WTC11 (cell line): ENCODE results near the gene EXOSC2. TPM values are rescaled to one million over a fixed set of nuclear protein-coding genes. Genes with fewer than 3 reads are reported as not detected.

Experiments used
- ATAC-seq: fragments of 200-7000 bp; cut with Tn5 transposase; 2 replicates; pipeline ENCODE4 v1.10.0; 2021; ENCODE audit warnings: mild to moderate bottlenecking, moderate library complexity
- CTCF ChIA-PET: fragments of 300-600 bp; sonication (Branson Sonifier 250); formaldehyde crosslinking; loops from one replicate; lab custom pipeline; 2021; ENCODE audit warnings: antibody characterized with exemption; lab: Charles Lee
- POLR2A ChIA-PET: fragments of 350-600 bp; sonication (Branson Sonifier 250); formaldehyde crosslinking; loops from one replicate; lab custom pipeline; 2021; ENCODE audit warnings: antibody characterized with exemption; lab: Charles Lee
- DNase-seq: peaks from one replicate; pipeline ENCODE4 v3.0.0; 2021; ENCODE audit warnings: low spot score
- H3K27ac Mint-ChIP-seq: 2 replicates; pipeline ENCODE4 v1.8.0; 2021; ENCODE audit warnings: mixed read lengths
- H3K27me3 Mint-ChIP-seq: 2 replicates; pipeline ENCODE4 v1.8.0; 2021; ENCODE audit warnings: low read depth, mild to moderate bottlenecking, moderate library complexity, mixed read lengths
- H3K36me3 Mint-ChIP-seq: 2 replicates; pipeline ENCODE4 v1.8.0; 2021; ENCODE audit warnings: mixed read lengths
- H3K4me1 Mint-ChIP-seq: 2 replicates; pipeline ENCODE4 v1.8.0; 2022; ENCODE audit warnings: mixed read lengths
- H3K4me3 Mint-ChIP-seq: 2 replicates; pipeline ENCODE4 v1.8.0; 2021; ENCODE audit warnings: mild to moderate bottlenecking, moderate library complexity, mixed read lengths
- H3K9me3 Mint-ChIP-seq: 2 replicates; pipeline ENCODE4 v1.8.0; 2021; ENCODE audit warnings: mixed read lengths
- CBFB ChIP-seq: sonication (generic); formaldehyde crosslinking; IDR thresholded peaks from 2 replicates; pipeline ENCODE4 v1.8.1; 2022; ENCODE audit warnings: mild to moderate bottlenecking, low read depth, missing genetic modification reagents
- CDX4 ChIP-seq: fragments of 250-450 bp; sonication (Bioruptor Pico); IDR thresholded peaks from 2 replicates; pipeline ENCODE4 v1.9.0; 2021; ENCODE audit warnings: moderate library complexity, mild to moderate bottlenecking, inconsistent platforms, borderline replicate concordance
- E2F4 ChIP-seq: sonication (generic); formaldehyde crosslinking; IDR thresholded peaks from 2 replicates; pipeline ENCODE4 v1.8.1; 2022; ENCODE audit warnings: low read depth, mild to moderate bottlenecking, moderate library complexity, missing genetic modification reagents, borderline replicate concordance
- E2F5 ChIP-seq: sonication (generic); formaldehyde crosslinking; IDR thresholded peaks from 2 replicates; pipeline ENCODE4 v1.8.1; 2022; ENCODE audit warnings: mild to moderate bottlenecking, moderate library complexity, missing genetic modification reagents
- FOXP1 ChIP-seq: sonication (generic); formaldehyde crosslinking; IDR thresholded peaks from 2 replicates; pipeline ENCODE4 v1.8.0; 2022; ENCODE audit warnings: missing genetic modification reagents, mild to moderate bottlenecking, moderate library complexity, borderline replicate concordance
- FOXP4 ChIP-seq: sonication (generic); formaldehyde crosslinking; IDR thresholded peaks from 2 replicates; pipeline ENCODE4 v1.8.0; 2022; ENCODE audit warnings: mild to moderate bottlenecking, missing genetic modification reagents
- MAX ChIP-seq: sonication (generic); formaldehyde crosslinking; IDR thresholded peaks from 2 replicates; pipeline ENCODE4 v1.8.0; 2022; ENCODE audit warnings: mild to moderate bottlenecking, missing genetic modification reagents
- MYBL2 ChIP-seq: sonication (generic); formaldehyde crosslinking; IDR thresholded peaks from 2 replicates; pipeline ENCODE4 v1.8.1; 2023; ENCODE audit warnings: mild to moderate bottlenecking, moderate library complexity, missing genetic modification reagents
- NR2C2 ChIP-seq: sonication (generic); formaldehyde crosslinking; IDR thresholded peaks from 2 replicates; pipeline ENCODE4 v1.8.0; 2022; ENCODE audit warnings: mild to moderate bottlenecking, missing genetic modification reagents
- PRDM15 ChIP-seq: sonication (generic); formaldehyde crosslinking; IDR thresholded peaks from 2 replicates; pipeline ENCODE4 v1.8.0; 2022; ENCODE audit warnings: missing genetic modification reagents
- SMAD4 ChIP-seq: sonication (generic); formaldehyde crosslinking; IDR thresholded peaks from 2 replicates; pipeline ENCODE4 v1.8.0; 2022; ENCODE audit warnings: mild to moderate bottlenecking, missing genetic modification reagents
- TEAD1 ChIP-seq: sonication (generic); formaldehyde crosslinking; IDR thresholded peaks from 2 replicates; pipeline ENCODE4 v1.8.0; 2022; ENCODE audit warnings: mild to moderate bottlenecking, missing genetic modification reagents
- ZNF263 ChIP-seq: sonication (generic); formaldehyde crosslinking; IDR thresholded peaks from 2 replicates; pipeline ENCODE4 v1.8.1; 2022; ENCODE audit warnings: low read depth, mild to moderate bottlenecking, moderate library complexity, missing genetic modification reagents
- ZNF425 ChIP-seq: fragments of 250-450 bp; sonication (Bioruptor Pico); conservative IDR thresholded peaks from 2 replicates; pipeline ENCODE4 v1.9.0; 2021; ENCODE audit warnings: mild to moderate bottlenecking
- total RNA-seq: library from RNA; stranded (reverse); gene quantifications from 3 replicates; pipeline ENCODE4 v1.2.3, GENCODE V29; 2021

Gene EXOSC2
- total RNA-seq, 1 experiment from 2014 or later = 76.1 TPM

GRCh38 chr9:130663258-130663976, 30.2 kb upstream of the EXOSC2 start (continued):
- TF ChIP-seq CBFB (CRISPR knock-in tag) = no peak
- TF ChIP-seq MYBL2 (CRISPR knock-in tag) = no peak
- TF ChIP-seq SMAD4 (CRISPR knock-in tag) = no peak
- TF ChIP-seq ZNF425 (CRISPR knock-in tag) = no peak
- TF ChIP-seq NR2C2 (CRISPR knock-in tag) = no peak
- TF ChIP-seq FOXP4 (CRISPR knock-in tag) = no peak
- TF ChIP-seq TEAD1 (CRISPR knock-in tag) = no peak

GRCh38 chr9:130663977-130664250, 29.7 kb upstream of the EXOSC2 start:
- H3K9me3 Mint-ChIP-seq = no peaks in the 10 kb centered on the region
- TF ChIP-seq MAX (CRISPR knock-in tag) = no peak
- no peak for TF ChIP-seq E2F4 (CRISPR knock-in tag)
- TF ChIP-seq PRDM15 (CRISPR knock-in tag) = peak; percentile 96
- TF ChIP-seq, all 79 proteins: peak for 1
- Mint-ChIP-seq H3K36me3 (peaks cover 3% of the 10 kb centered on the region; the same call in 1 of the 2 replicates), H3K4me3 (peak overlapping the region; percentile 70), H3K27ac (no peak overlapping the region), H3K4me1 (peaks cover 27% of the 10 kb centered on the region), H3K27me3 (peaks cover 100% of the 10 kb centered on the region)
- DNase-seq (no peak), ATAC-seq (no peak; the same call in 1 of the 2 replicates)
- ChIA-PET POLR2A (no interaction called here), CTCF (interaction anchor here (1.9 to 4.5 kb wide), 3 partner anchors 19 to 203 kb away, joined by 4 to 39 read pairs (median 14); no protein-coding TSS in a partner anchor)

GRCh38 chr9:130664251-130665028, 29.1 kb upstream of the EXOSC2 start, which contains the start of gene PRDM12:
Gene PRDM12, plus strand, starts transcription at chr9:130664594. Its CDS starts 60 bp downstream, at chr9:130664654.
- peak within 1 kb of the TSS; percentile 70 for H3K4me3 Mint-ChIP-seq
- peak; percentile 1; the same call in 1 of the 2 replicates for ATAC-seq
- peaks cover 27% of the 10 kb centered on the region for H3K4me1 Mint-ChIP-seq
- H3K27me3 Mint-ChIP-seq = peaks cover 99% of the 10 kb centered on the region
- TF ChIP-seq ZNF263 (CRISPR knock-in tag) (peak; percentile 97), MAX (CRISPR knock-in tag) (peak; percentile 32; the same call in 1 of the 2 replicates), FOXP1 (CRISPR knock-in tag) (0 out of 2 replicates have a peak, but pooled peaks have one; percentile 17), E2F5 (no peak), CDX4 (CRISPR knock-in tag) (no peak), CBFB (CRISPR knock-in tag) (no peak), NR2C2 (CRISPR knock-in tag) (no peak)
- H3K36me3 Mint-ChIP-seq = peaks cover 3% of the 10 kb centered on the region; the same call in 1 of the 2 replicates
- H3K9me3 Mint-ChIP-seq = no peaks in the 10 kb centered on the region
- ChIA-PET CTCF (interaction anchor here (0.6 to 5.2 kb wide), 6 partner anchors 13 to 204 kb away, joined by 3 to 24 read pairs (median 4); no protein-coding TSS in a partner anchor), POLR2A (no interaction called here)
- no peak within 1 kb of the TSS for H3K27ac Mint-ChIP-seq
- DNase-seq = peak; percentile 63
